ENCODE results near the gene ARID3C.

Gene ARID3C

GRCh38 chr9:34601937-34602573 is 26.8 kb downstream of the ARID3C start:
- in situ Hi-C loops (cut with MboI; ENCODE audit: low sequenced_read_pairs), result loop anchor here (10.0 kb wide), 1 partner anchor 63 kb away; the partner anchor contains the start of gene CCL27

GRCh38 chr9:34600908-34601307 is 28.0 kb downstream of the ARID3C start:
- in situ Hi-C loops (cut with MboI; ENCODE audit: low sequenced_read_pairs), result loop anchor here (10.0 kb wide), 1 partner anchor 64 kb away; the partner anchor contains the start of gene CCL27

- in situ Hi-C loops (cut with MboI; ENCODE audit: low sequenced_read_pairs), result loop anchor here (25.0 kb wide), 1 partner anchor 162 kb away; no protein-coding TSS in a partner anchor
Observed at GRCh38 chr9:34599546-34599945, 29.3 kb downstream of the ARID3C start.

GRCh38 chr9:34594177-34594576 is 34.7 kb downstream of the ARID3C start:
- in situ Hi-C loops (cut with MboI; ENCODE audit: low sequenced_read_pairs), result loop anchor here (25.0 kb wide), 1 partner anchor 157 kb away; no protein-coding TSS in a partner anchor

- in situ Hi-C loops (cut with MboI; ENCODE audit: low sequenced_read_pairs), result loop anchor here (25.0 kb wide), 1 partner anchor 156 kb away; no protein-coding TSS in a partner anchor
Observed at GRCh38 chr9:34592895-34593601, 35.8 kb downstream of the ARID3C start.

GRCh38 chr9:34591917-34592866 is 36.7 kb downstream of the ARID3C start:
- in situ Hi-C loops (cut with MboI; ENCODE audit: low sequenced_read_pairs), result loop anchor here (25.0 kb wide), 1 partner anchor 155 kb away; no protein-coding TSS in a partner anchor

- in situ Hi-C loops (cut with MboI; ENCODE audit: low sequenced_read_pairs), result loop anchor here (25.0 kb wide), 1 partner anchor 154 kb away; no protein-coding TSS in a partner anchor
Observed at GRCh38 chr9:34591248-34591916, 37.5 kb downstream of the ARID3C start.

- in situ Hi-C loops (cut with MboI; ENCODE audit: low sequenced_read_pairs), result loop anchor here (25.0 kb wide), 1 partner anchor 153 kb away; no protein-coding TSS in a partner anchor
Observed at GRCh38 chr9:34590381-34591247, 38.3 kb downstream of the ARID3C start.

GRCh38 chr9:34589636-34590380 is 39.1 kb downstream of the ARID3C start, which contains the start of gene CNTFR:
CNTFR (minus strand) TSS chr9:34589724; CDS start chr9:34568981, 20,743 bp downstream.
- in situ Hi-C loops (cut with MboI; ENCODE audit: low sequenced_read_pairs), result loop anchor here (25.0 kb wide), 1 partner anchor 153 kb away; no protein-coding TSS in a partner anchor

GRCh38 chr9:34588671-34589635 is 39.9 kb downstream of the ARID3C start:
- in situ Hi-C loops (cut with MboI; ENCODE audit: low sequenced_read_pairs), result loop anchor here (25.0 kb wide), 1 partner anchor 152 kb away; no protein-coding TSS in a partner anchor

- in situ Hi-C loops (cut with MboI; ENCODE audit: low sequenced_read_pairs), result loop anchor here (25.0 kb wide), 1 partner anchor 150 kb away; no protein-coding TSS in a partner anchor
Observed at GRCh38 chr9:34587271-34587670, 41.6 kb downstream of the ARID3C start.

- in situ Hi-C loops (cut with MboI; ENCODE audit: low sequenced_read_pairs), result loop anchor here (25.0 kb wide), 1 partner anchor 149 kb away; no protein-coding TSS in a partner anchor
Observed at GRCh38 chr9:34585946-34586669, 42.8 kb downstream of the ARID3C start.

GRCh38 chr9:34584970-34585369 is 43.9 kb downstream of the ARID3C start:
- in situ Hi-C loops (cut with MboI; ENCODE audit: low sequenced_read_pairs), result loop anchor here (25.0 kb wide), 1 partner anchor 148 kb away; no protein-coding TSS in a partner anchor

GRCh38 chr9:34582787-34583186 is 46.1 kb downstream of the ARID3C start:
- in situ Hi-C loops (cut with MboI; ENCODE audit: low sequenced_read_pairs), result loop anchor here (25.0 kb wide), 1 partner anchor 145 kb away; no protein-coding TSS in a partner anchor

GRCh38 chr9:34581318-34581717 is 47.5 kb downstream of the ARID3C start:
- in situ Hi-C loops (cut with MboI; ENCODE audit: low sequenced_read_pairs), result loop anchor here (25.0 kb wide), 1 partner anchor 144 kb away; no protein-coding TSS in a partner anchor

GRCh38 chr9:34580358-34580757 is 48.5 kb downstream of the ARID3C start:
- in situ Hi-C loops (cut with MboI; ENCODE audit: low sequenced_read_pairs), result loop anchor here (25.0 kb wide), 1 partner anchor 143 kb away; no protein-coding TSS in a partner anchor
